ENCODE measurements around the gene KIAA1958.

KIAA1958 gene

GRCh38 chr9:112531666-112532282, 45.1 kb downstream of the KIAA1958 start:
- DNase-seq: no peak

- DNase-seq: no peak
These were observed 45.8 kb downstream of the KIAA1958 start for GRCh38 chr9:112532427-112532826.

- no peak for DNase-seq
These were observed 47.0 kb downstream of the KIAA1958 start for GRCh38 chr9:112533660-112534059.

GRCh38 chr9:112535301-112535700, 48.7 kb downstream of the KIAA1958 start:
- DNase-seq: no peak

GRCh38 chr9:112535811-112536210, 49.2 kb downstream of the KIAA1958 start:
- no peak for DNase-seq

GRCh38 chr9:112537561-112537960, 50.9 kb downstream of the KIAA1958 start:
- no peak for DNase-seq

GRCh38 chr9:112540800-112541199, 54.2 kb downstream of the KIAA1958 start:
- no peak for DNase-seq

GRCh38 chr9:112541685-112542084, 55.1 kb downstream of the KIAA1958 start:
- no peak for DNase-seq

GRCh38 chr9:112542593-112543292, 56.1 kb downstream of the KIAA1958 start:
- DNase-seq: no peak

GRCh38 chr9:112544477-112544876, 57.9 kb downstream of the KIAA1958 start:
- DNase-seq: no peak

GRCh38 chr9:112545237-112545636, 58.6 kb downstream of the KIAA1958 start:
- DNase-seq: no peak

- no peak for DNase-seq
These were observed 59.8 kb downstream of the KIAA1958 start for GRCh38 chr9:112546149-112547012.

GRCh38 chr9:112548051-112548440, 61.4 kb downstream of the KIAA1958 start:
- no peak for DNase-seq

GRCh38 chr9:112548836-112549595, 62.4 kb downstream of the KIAA1958 start:
- no peak for DNase-seq

- no peak for DNase-seq
These were observed 63.9 kb downstream of the KIAA1958 start for GRCh38 chr9:112550531-112550930.

- no peak for DNase-seq
These were observed 65.0 kb downstream of the KIAA1958 start for GRCh38 chr9:112551641-112552040.

GRCh38 chr9:112552229-112553056, 65.8 kb downstream of the KIAA1958 start:
- no peak for DNase-seq

- no peak for DNase-seq
These were observed 66.7 kb downstream of the KIAA1958 start for GRCh38 chr9:112553256-112553826.

GRCh38 chr9:112554516-112554915, 67.9 kb downstream of the KIAA1958 start:
- DNase-seq: no peak

- no peak for DNase-seq
These were observed 68.5 kb downstream of the KIAA1958 start for GRCh38 chr9:112555101-112555643.

GRCh38 chr9:112555844-112556482, 69.3 kb downstream of the KIAA1958 start:
- no peak for DNase-seq

All from NCI-H1048 (cell line).